CD14-positive monocyte (primary cell): ENCODE data around the gene NSUN7. TPM values are rescaled to one million over a fixed set of nuclear protein-coding genes. Genes with fewer than 3 reads are reported as not detected.
A peak's percentile ranks its signal among the peaks of the same experiment; 100 is the strongest.

ENCODE experiments used
- DNase-seq, 3 donors: peaks; one replicate each; pipeline ENCODE4 v3.0.0-alpha.2; 2011 to 2022
- H2AFZ ChIP-seq: 2 replicates; pipeline ENCODE4 v1.6.0; 2012; ENCODE audit warnings: mild to moderate bottlenecking, low read depth, low read length, inconsistent platforms; ENCODE audit not compliant: insufficient read depth, poor library complexity, severe bottlenecking
- H3K27ac ChIP-seq, 2 donors: 1 replicate in 1 of 2; 2 replicates in 1 of 2; pipeline ENCODE4 v1.5.1; 2012 to 2013; ENCODE audit warnings: low read length in 2 of 2, control low read depth in 1 of 2, inconsistent platforms in 1 of 2, low read depth in 1 of 2, mild to moderate bottlenecking in 1 of 2
- H3K27me3 ChIP-seq, 2 donors: one replicate each; pipeline versions ENCODE4 v1.6.0 to v1.6.1; 2011 to 2013; ENCODE audit warnings: low read length in 2 of 2; ENCODE audit not compliant: control insufficient read depth in 2 of 2, insufficient read depth in 2 of 2
- H3K36me3 ChIP-seq, 2 donors: replicated peaks in 1 of 2; 1 replicate in 1 of 2; 2 replicates in 1 of 2; pipeline versions ENCODE4 v1.5.1 to v1.6.1; 2012 to 2013; ENCODE audit warnings: low read length in 2 of 2, control low read depth in 1 of 2, inconsistent platforms in 1 of 2, mild to moderate bottlenecking in 1 of 2; ENCODE audit not compliant: insufficient read depth in 2 of 2, control insufficient read depth in 1 of 2
- H3K4me1 ChIP-seq, 2 donors: 1 replicate in 1 of 2; 2 replicates in 1 of 2; pipeline versions ENCODE4 v1.5.1 to v1.6.1; 2012 to 2013; ENCODE audit warnings: low read length in 2 of 2, control low read depth in 1 of 2, inconsistent platforms in 1 of 2, mild to moderate bottlenecking in 1 of 2, moderate library complexity in 1 of 2; ENCODE audit not compliant: insufficient read depth in 2 of 2, control insufficient read depth in 1 of 2
- H3K4me2 ChIP-seq: replicated peaks from 2 replicates; pipeline ENCODE3; 2012; ENCODE audit warnings: low read length, moderate library complexity, mild to moderate bottlenecking; ENCODE audit not compliant: poor library complexity, severe bottlenecking; ENCODE audit errors: extremely low read depth
- H3K4me3 ChIP-seq, 3 experiments: fragments of 200-600 bp in 1 of 3; sonication (generic) in 1 of 3; replicated peaks in 1 of 3; 1 replicate in 2 of 3; 2 replicates in 1 of 3; pipeline ENCODE4 v1.5.1; 2011 to 2013; ENCODE audit warnings: low read length in 3 of 3, mild to moderate bottlenecking in 3 of 3, control low read depth in 2 of 3, low read depth in 2 of 3, inconsistent platforms in 1 of 3, moderate library complexity in 1 of 3
- H3K79me2 ChIP-seq: 2 replicates; pipeline ENCODE4 v1.6.0; 2012; ENCODE audit warnings: mild to moderate bottlenecking, control low read depth, inconsistent platforms, low read length, moderate library complexity; ENCODE audit not compliant: insufficient read depth
- H3K9ac ChIP-seq: 2 replicates; pipeline ENCODE4 v1.6.0; 2017; ENCODE audit warnings: low read length, mild to moderate bottlenecking; ENCODE audit not compliant: insufficient read depth, poor library complexity, severe bottlenecking
- H3K9me3 ChIP-seq, 2 donors: replicated peaks in 1 of 2; 1 replicate in 1 of 2; 2 replicates in 1 of 2; pipeline versions ENCODE4 v1.5.1 to v1.6.1; 2012 to 2013; ENCODE audit warnings: low read length in 2 of 2, control low read depth in 1 of 2; ENCODE audit not compliant: control insufficient read depth in 1 of 2, insufficient read depth in 1 of 2
- H4K20me1 ChIP-seq: 2 replicates; pipeline ENCODE4 v1.6.0; 2012; ENCODE audit warnings: mild to moderate bottlenecking, low read length, control low read depth, moderate library complexity; ENCODE audit not compliant: insufficient read depth
- H3K27ac Mint-ChIP-seq, 7 donors: one replicate each; pipeline ENCODE4 v1.8.0; 2020; ENCODE audit warnings: mild to moderate bottlenecking in 7 of 7, mixed read lengths in 7 of 7, moderate library complexity in 6 of 7, inconsistent platforms in 2 of 7
- H3K27me3 Mint-ChIP-seq, 3 donors: one replicate each; pipeline ENCODE4 v1.8.0; 2021 to 2022; ENCODE audit warnings: low read depth in 3 of 3, mild to moderate bottlenecking in 3 of 3, mixed read lengths in 3 of 3, moderate library complexity in 3 of 3, inconsistent platforms in 1 of 3
- H3K36me3 Mint-ChIP-seq, 2 donors: one replicate each; pipeline ENCODE4 v1.8.0; 2020; ENCODE audit warnings: mixed read lengths in 2 of 2, inconsistent platforms in 1 of 2, mild to moderate bottlenecking in 1 of 2
- H3K4me1 Mint-ChIP-seq: one replicate; pipeline ENCODE4 v1.8.0; 2020; ENCODE audit warnings: mild to moderate bottlenecking, mixed read lengths
- H3K4me3 Mint-ChIP-seq, 2 donors: one replicate each; pipeline ENCODE4 v1.8.0; 2020; ENCODE audit warnings: mild to moderate bottlenecking in 2 of 2, mixed read lengths in 2 of 2, moderate library complexity in 1 of 2
- H3K9me3 Mint-ChIP-seq, 7 donors: one replicate each; pipeline ENCODE4 v1.8.0; 2020 to 2022; ENCODE audit warnings: mixed read lengths in 7 of 7, mild to moderate bottlenecking in 6 of 7, moderate library complexity in 6 of 7, inconsistent platforms in 2 of 7
- CTCF ChIP-seq: fragments of 200-600 bp; IDR thresholded peaks from one replicate; pipeline ENCODE4 v1.8.0; 2022; ENCODE audit warnings: antibody characterized with exemption, mild to moderate bottlenecking
- WGBS: methylation state at CpG from one replicate; pipeline ENCODE4 v1.1.5; 2013; ENCODE audit warnings: missing lambda C conversion rate; ENCODE audit not compliant: insufficient coverage; 5-methylcytosine and 5-hydroxymethylcytosine counted together
- intact Hi-C, 2 donors: fragments of 100-400 bp; cut with micrococcal nuclease; formaldehyde crosslinking; loops; one replicate each; pipeline versions ENCODE4 v1.15.0 to v1.15.1; 2023
- polyA plus RNA-seq, 3 donors: library from polyadenylated mRNA; depleted of rRNA in 1 of 3; unstranded in 2 of 3; stranded (reverse) in 1 of 3; fragments of 300-500 nt in 2 of 3; fragments of >200 nt in 1 of 3; fragmentation: Illumina TruSeq in 2 of 3; gene quantifications; 1 replicate in 2 of 3; 2 replicates in 1 of 3; pipeline ENCODE4 v1.2.3, GENCODE V29; 2012 to 2021

The NSUN7 gene
- polyA plus RNA-seq, 3 donors, result 0.21 to 0.62 (median 0.57) TPM

GRCh38 chr4:40856840-40857362, 107.1 kb downstream of the NSUN7 start:
- H3K27ac ChIP-seq, result no peak overlapping the region
- Mint-ChIP-seq H3K9me3 (peaks cover 0 to 2% (median 0%) of the 10 kb centered on the region in 7 donors), H3K4me3 (peak overlapping the region; percentile 78 to 88), H3K36me3 (peaks cover 0 to 1% of the 10 kb centered on the region in 2 donors), H3K27me3 (peaks cover 9 to 16% (median 12%) of the 10 kb centered on the region in 3 donors), H3K27ac (peak overlapping the region in 1 of 7 donors; percentile 25), H3K4me1 (peaks cover 30% of the 10 kb centered on the region)
- no peaks in the 10 kb centered on the region for H3K27me3 ChIP-seq
- H4K20me1 ChIP-seq, result no peaks in the 10 kb centered on the region
- no peaks in the 10 kb centered on the region for H3K9me3 ChIP-seq
- no peak for TF ChIP-seq CTCF
- peak; percentile 16 to 55 (median 47) for DNase-seq
- peak overlapping the region; percentile 58 for H3K9ac ChIP-seq
- H3K79me2 ChIP-seq, result no peaks in the 10 kb centered on the region
- H3K36me3 ChIP-seq, result no peaks in the 10 kb centered on the region
- WGBS, result 0% methylated on average over 51 of the region's 51 CpGs
- peaks cover 26 to 29% of the 10 kb centered on the region in 2 donors for H3K4me1 ChIP-seq
- peak overlapping the region; percentile 93 for H3K4me2 ChIP-seq
- H3K4me3 ChIP-seq, result peak overlapping the region; percentile 40 to 74 (median 49)
- intact Hi-C loops, result loop anchor here in 1 of 2 donors (5.0 kb wide), 1 partner anchor 35 kb away; no protein-coding TSS in a partner anchor
- peak overlapping the region; percentile 84 for H2AFZ ChIP-seq

DNA sequence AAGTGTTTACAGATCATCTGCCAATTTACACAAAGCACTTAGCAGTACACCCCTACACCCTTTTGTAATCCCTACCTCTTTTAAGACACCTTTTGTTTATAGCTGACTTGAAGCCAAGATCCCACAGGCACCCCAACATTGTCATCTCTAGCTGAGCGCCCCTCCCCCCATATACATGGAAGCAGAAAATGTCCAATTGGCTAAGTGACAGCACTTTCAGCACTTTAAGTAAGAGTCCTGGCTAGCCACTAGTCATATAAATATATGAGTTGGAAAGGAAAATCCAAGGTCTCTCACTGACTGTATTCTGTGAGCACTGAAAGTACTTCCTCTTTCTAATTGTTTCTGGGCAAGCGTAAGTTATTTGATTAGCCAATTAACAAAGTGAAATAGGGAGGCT, 108.2 kb downstream of the NSUN7 start:
- Histone ChIP-seq H3K27ac (no peak overlapping the region), H2AFZ (no peak overlapping the region), H3K36me3 (no peaks in the 10 kb centered on the region), H3K9ac (no peak overlapping the region), H3K4me2 (no peak overlapping the region), H4K20me1 (no peaks in the 10 kb centered on the region), H3K4me1 (peaks cover 26 to 29% of the 10 kb centered on the region in 2 donors), H3K4me3 (no peak overlapping the region), H3K27me3 (no peaks in the 10 kb centered on the region), H3K79me2 (no peaks in the 10 kb centered on the region), H3K9me3 (no peaks in the 10 kb centered on the region)
- H3K4me3 Mint-ChIP-seq, result no peak overlapping the region
- H3K27ac Mint-ChIP-seq, result peak overlapping the region in 3 of 7 donors; percentile 7 to 63 (median 37)
- intact Hi-C loops, result loop anchor here in 1 of 2 donors (5.0 kb wide), 1 partner anchor 36 kb away; no protein-coding TSS in a partner anchor
- H3K36me3 Mint-ChIP-seq, result peaks cover 0 to 1% of the 10 kb centered on the region in 2 donors
- DNase-seq, result peak; percentile 23 to 60 (median 57)
- H3K27me3 Mint-ChIP-seq, result peaks cover 11 to 16% (median 12%) of the 10 kb centered on the region in 3 donors
- no CpG with 5 or more reads among the region's 2 CpGs for WGBS
- peaks cover 0 to 2% (median 0%) of the 10 kb centered on the region in 7 donors for H3K9me3 Mint-ChIP-seq
- peaks cover 30% of the 10 kb centered on the region for H3K4me1 Mint-ChIP-seq
- no peak for TF ChIP-seq CTCF
